ENCODE measurements around the gene CLDN18.

CLDN18 gene

GRCh38 chr3:138030734-138031280 lies 20.8 kb downstream of the CLDN18 start:
- no peak for DNase-seq

- no peak for DNase-seq
These were observed 21.6 kb downstream of the CLDN18 start for GRCh38 chr3:138031536-138031935.

- DNase-seq: no peak
These were observed 22.6 kb downstream of the CLDN18 start for GRCh38 chr3:138032567-138032966.

GRCh38 chr3:138033202-138033691 lies 23.3 kb downstream of the CLDN18 start:
- no peak for DNase-seq

- DNase-seq: no peak
These were observed 25.0 kb downstream of the CLDN18 start for GRCh38 chr3:138034918-138035317.

GRCh38 chr3:138036572-138036971 lies 26.6 kb downstream of the CLDN18 start:
- no peak for DNase-seq

- DNase-seq: no peak
These were observed 28.9 kb downstream of the CLDN18 start for GRCh38 chr3:138038725-138039462.

GRCh38 chr3:138042043-138042442 lies 32.1 kb downstream of the CLDN18 start:
- no peak for DNase-seq

GRCh38 chr3:138043266-138044029 lies 33.5 kb downstream of the CLDN18 start:
- no peak for DNase-seq

GRCh38 chr3:138046085-138046484 lies 36.1 kb downstream of the CLDN18 start:
- no peak for DNase-seq

GRCh38 chr3:138046955-138047354 lies 37.0 kb downstream of the CLDN18 start:
- DNase-seq: no peak

GRCh38 chr3:138047596-138048158 lies 37.7 kb downstream of the CLDN18 start:
- DNase-seq: no peak

GRCh38 chr3:138049157-138049919 lies 39.4 kb downstream of the CLDN18 start:
- DNase-seq: no peak

GRCh38 chr3:138051947-138052802 lies 42.2 kb downstream of the CLDN18 start:
- no peak for DNase-seq

- no peak for DNase-seq
These were observed 44.1 kb downstream of the CLDN18 start for GRCh38 chr3:138054057-138054456.

GRCh38 chr3:138057384-138057783 lies 47.4 kb downstream of the CLDN18 start:
- no peak for DNase-seq

GRCh38 chr3:138059261-138059660 lies 49.3 kb downstream of the CLDN18 start:
- no peak for DNase-seq

- DNase-seq: no peak
These were observed 50.8 kb downstream of the CLDN18 start for GRCh38 chr3:138060792-138061191.

- no peak for DNase-seq
These were observed 52.1 kb downstream of the CLDN18 start for GRCh38 chr3:138062037-138062436.

GRCh38 chr3:138062626-138063025 lies 52.7 kb downstream of the CLDN18 start:
- no peak for DNase-seq

GRCh38 chr3:138063416-138063815 lies 53.5 kb downstream of the CLDN18 start:
- DNase-seq: no peak

GRCh38 chr3:138065949-138066348 lies 56.0 kb downstream of the CLDN18 start:
- no peak for DNase-seq

All from cortex of kidney (tissue), 1 donor.